ENCODE results near the gene PIGO. TPM values are rescaled to one million over a fixed set of nuclear protein-coding genes. Genes with fewer than 3 reads are reported as not detected.

The PIGO gene
- total and polyA plus RNA-seq, 2 of the 4 experiments (the other 2 are of a cell fraction), result 9.3 to 18.2 TPM

DNA sequence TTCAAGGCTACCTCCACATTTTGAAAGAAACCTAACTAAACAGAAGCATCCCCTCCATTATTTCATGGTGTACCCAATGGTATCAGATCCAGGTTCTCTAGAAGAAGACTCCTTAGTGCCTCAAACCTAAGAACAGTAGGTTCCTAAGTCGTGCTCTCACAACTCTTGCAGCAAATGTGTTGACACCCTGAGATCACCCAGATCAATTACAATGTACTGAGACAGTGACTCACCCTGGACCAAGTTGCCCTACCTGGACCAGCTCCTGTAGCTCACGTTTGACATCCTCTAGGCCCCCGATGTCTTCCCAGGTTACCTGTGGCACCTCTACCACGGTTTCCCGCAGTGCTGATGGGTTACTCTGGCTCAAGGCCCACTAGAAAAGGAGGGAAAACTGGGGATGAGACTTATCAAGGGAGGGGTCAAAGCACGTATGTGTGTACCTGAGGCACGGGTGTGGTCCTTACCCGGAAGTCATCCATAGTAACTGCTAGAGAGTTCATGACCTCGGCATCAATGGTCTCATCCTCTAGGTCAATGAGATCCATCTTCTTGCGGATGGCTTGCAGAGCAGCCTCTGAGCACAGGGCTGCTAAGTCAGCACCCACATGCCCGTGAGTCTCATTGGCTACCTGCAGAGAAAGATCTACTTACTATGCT, 35.7 kb downstream of the PIGO start:
- intact Hi-C loops (cut with micrococcal nuclease), result no loop called here
- Histone ChIP-seq H2AK9ac (replicated peaks; ENCODE audit: low read depth, low read length, poor library complexity) (no peak overlapping the region), H4K5ac (ENCODE audit: low read depth, low read length) (no peak overlapping the region), H3K27ac (ENCODE audit: insufficient read depth, low read length) (no peak overlapping the region), H3K14ac (replicated peaks; ENCODE audit: low read depth, low read length) (no peak overlapping the region), H3K9ac (ENCODE audit: low read depth, low read length) (no peak overlapping the region), H3K27me3 (ENCODE audit: control insufficient read depth, insufficient read depth, low read length) (no peaks in the 10 kb centered on the region), H3K9me1 (ENCODE audit: insufficient read depth, low read length) (peaks cover 16% of the 10 kb centered on the region), H3K56ac (ENCODE audit: extremely low read depth, insufficient read depth, low read length) (no peak overlapping the region), H2BK20ac (ENCODE audit: low read depth, low read length) (no peak overlapping the region), H3K18ac (ENCODE audit: low read depth, low read length) (no peak overlapping the region), H2BK120ac (ENCODE audit: low read depth, low read length) (no peak overlapping the region), H4K91ac (ENCODE audit: insufficient read depth, low read depth, low read length) (no peak overlapping the region), H2AK5ac (ENCODE audit: low read depth, low read length) (no peak overlapping the region), H3K23ac (ENCODE audit: low read depth, low read length) (no peak overlapping the region), H3K4ac (ENCODE audit: low read depth, low read length) (no peak overlapping the region), H2BK5ac (ENCODE audit: low read depth, low read length, poor library complexity, severe bottlenecking) (no peak overlapping the region), H3K4me1 (ENCODE audit: control insufficient read depth, insufficient read depth, low read length) (no peaks in the 10 kb centered on the region), H4K20me1 (ENCODE audit: insufficient read depth, low read length) (peaks cover 24% of the 10 kb centered on the region; the same call in 1 of the 2 replicates), H4K8ac (ENCODE audit: low read depth in 2 of 2, low read length in 2 of 2) (no peak overlapping the region), H3K36me3 (ENCODE audit: control insufficient read depth, insufficient read depth, low read length) (peaks cover 84% of the 10 kb centered on the region), H3K4me2 (ENCODE audit: low read depth, low read length) (no peak overlapping the region), H2AFZ (replicated peaks; ENCODE audit: low read length, poor library complexity) (no peak overlapping the region), H2BK15ac (ENCODE audit: low read depth, low read length) (no peak overlapping the region), H3K4me3 (ENCODE audit: insufficient read depth, low read depth, low read length) (no peak overlapping the region), H3K9me3 (ENCODE audit: control insufficient read depth, insufficient read depth, low read length) (no peaks in the 10 kb centered on the region), H3K79me1 (ENCODE audit: low read depth in 1 of 2, low read length in 2 of 2) (peaks cover 62 to 63% of the 10 kb centered on the region in 2 experiments)
- dilution Hi-C loops (cut with HindIII; ENCODE audit: low sequenced_read_pairs, unreplicated experiment), result no loop called here
- no TSS peak for BruUV-seq (replicated peaks)
- DNase-seq (no peak), ATAC-seq (ENCODE audit: low read depth) (no peak)
- ChIA-PET POLR2A (ENCODE audit: unreplicated experiment) (no interaction called here), CTCF (no interaction called here)
- no peak for TF ChIP-seq MAZ (IDR thresholded peaks at IDR 0.05; ENCODE audit: borderline replicate concordance, low read depth, low read length)
- no peak for TF ChIP-seq RAD21 (IDR thresholded peaks at IDR 0.05; ENCODE audit: low read length)
- TF ChIP-seq NFE2L2 (IDR thresholded peaks at IDR 0.05; ENCODE audit: low read depth, low read length), result no peak
- no peak for TF ChIP-seq BHLHE40 (IDR thresholded peaks at IDR 0.05; ENCODE audit: low read depth, low read length)
- TF ChIP-seq FOS (IDR thresholded peaks at IDR 0.05; ENCODE audit: low read depth, low read length), result no peak
- TF ChIP-seq CEBPB (IDR thresholded peaks at IDR 0.05; ENCODE audit: low read depth, low read length), result no peak
- no peak for TF ChIP-seq RFX5 (IDR thresholded peaks at IDR 0.05; ENCODE audit: low read depth, low read length)
- TF ChIP-seq CHD1 (IDR thresholded peaks at IDR 0.05; ENCODE audit: low read depth, low read length), result no peak
- no peak for TF ChIP-seq SMC3 (IDR thresholded peaks at IDR 0.05; ENCODE audit: low read depth, low read length)
- TF ChIP-seq, protein P1, sequence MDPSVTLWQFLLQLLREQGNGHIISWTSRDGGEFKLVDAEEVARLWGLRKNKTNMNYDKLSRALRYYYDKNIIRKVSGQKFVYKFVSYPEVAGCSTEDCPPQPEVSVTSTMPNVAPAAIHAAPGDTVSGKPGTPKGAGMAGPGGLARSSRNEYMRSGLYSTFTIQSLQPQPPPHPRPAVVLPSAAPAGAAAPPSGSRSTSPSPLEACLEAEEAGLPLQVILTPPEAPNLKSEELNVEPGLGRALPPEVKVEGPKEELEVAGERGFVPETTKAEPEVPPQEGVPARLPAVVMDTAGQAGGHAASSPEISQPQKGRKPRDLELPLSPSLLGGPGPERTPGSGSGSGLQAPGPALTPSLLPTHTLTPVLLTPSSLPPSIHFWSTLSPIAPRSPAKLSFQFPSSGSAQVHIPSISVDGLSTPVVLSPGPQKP (IDR thresholded peaks at IDR 0.05; ENCODE audit: borderline replicate concordance, low read depth, low read length), result no peak
- no peak for TF ChIP-seq RCOR1 (IDR thresholded peaks at IDR 0.05; ENCODE audit: insufficient replicate concordance, low read length)
- TF ChIP-seq MXI1 (IDR thresholded peaks at IDR 0.05; ENCODE audit: borderline replicate concordance, low read depth, low read length), result no peak
- TF ChIP-seq MAFK (IDR thresholded peaks at IDR 0.05; ENCODE audit: low read depth, low read length), result no peak
- TF ChIP-seq, protein P2, sequence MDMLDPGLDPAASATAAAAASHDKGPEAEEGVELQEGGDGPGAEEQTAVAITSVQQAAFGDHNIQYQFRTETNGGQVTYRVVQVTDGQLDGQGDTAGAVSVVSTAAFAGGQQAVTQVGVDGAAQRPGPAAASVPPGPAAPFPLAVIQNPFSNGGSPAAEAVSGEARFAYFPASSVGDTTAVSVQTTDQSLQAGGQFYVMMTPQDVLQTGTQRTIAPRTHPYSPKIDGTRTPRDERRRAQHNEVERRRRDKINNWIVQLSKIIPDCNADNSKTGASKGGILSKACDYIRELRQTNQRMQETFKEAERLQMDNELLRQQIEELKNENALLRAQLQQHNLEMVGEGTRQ (IDR thresholded peaks at IDR 0.05; ENCODE audit: low read depth, low read length), result no peak
- TF ChIP-seq POLR2A (IDR thresholded peaks at IDR 0.05; ENCODE audit: low read depth, low read length), result no peak
- TF ChIP-seq, protein P3, sequence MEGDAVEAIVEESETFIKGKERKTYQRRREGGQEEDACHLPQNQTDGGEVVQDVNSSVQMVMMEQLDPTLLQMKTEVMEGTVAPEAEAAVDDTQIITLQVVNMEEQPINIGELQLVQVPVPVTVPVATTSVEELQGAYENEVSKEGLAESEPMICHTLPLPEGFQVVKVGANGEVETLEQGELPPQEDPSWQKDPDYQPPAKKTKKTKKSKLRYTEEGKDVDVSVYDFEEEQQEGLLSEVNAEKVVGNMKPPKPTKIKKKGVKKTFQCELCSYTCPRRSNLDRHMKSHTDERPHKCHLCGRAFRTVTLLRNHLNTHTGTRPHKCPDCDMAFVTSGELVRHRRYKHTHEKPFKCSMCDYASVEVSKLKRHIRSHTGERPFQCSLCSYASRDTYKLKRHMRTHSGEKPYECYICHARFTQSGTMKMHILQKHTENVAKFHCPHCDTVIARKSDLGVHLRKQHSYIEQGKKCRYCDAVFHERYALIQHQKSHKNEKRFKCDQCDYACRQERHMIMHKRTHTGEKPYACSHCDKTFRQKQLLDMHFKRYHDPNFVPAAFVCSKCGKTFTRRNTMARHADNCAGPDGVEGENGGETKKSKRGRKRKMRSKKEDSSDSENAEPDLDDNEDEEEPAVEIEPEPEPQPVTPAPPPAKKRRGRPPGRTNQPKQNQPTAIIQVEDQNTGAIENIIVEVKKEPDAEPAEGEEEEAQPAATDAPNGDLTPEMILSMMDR (conservative IDR thresholded peaks at IDR 0.05; ENCODE audit: low read depth, low read length), result no peak
- 100% methylated on average over 5 of the region's 11 CpGs; no CpG with 5 or more reads in 1 of the 2 experiments for WGBS, 2 experiments (ENCODE audit: extremely low coverage in 2 of 2, insufficient read length in 1 of 2)
- in situ Hi-C loops (cut with MboI; ENCODE audit: low sequenced_read_pairs), result no loop called here
